Renal cortex interstitium (tissue), 15 donors: ENCODE measurements around the gene MEA1. TPM values are rescaled to one million over a fixed set of nuclear protein-coding genes. Genes with fewer than 3 reads are reported as not detected.

Experiments used
- DNase-seq, 11 donors: peaks; one replicate each; pipeline ENCODE4 v3.0.0-alpha.2; 2013; ENCODE audit warnings: low read depth in 9 of 11, low spot score in 4 of 11; ENCODE audit errors: extremely low read depth in 1 of 11
- long read RNA-seq, 16 experiments: transcript quantifications; one replicate each; lab custom pipeline, GENCODE V29; 2026
- polyA plus RNA-seq, 3 donors: library from polyadenylated mRNA; unstranded; fragments of 120-200 nt; gene quantifications; one replicate each; pipeline ENCODE4 v1.2.1, GENCODE V29; 2013; ENCODE audit not compliant: insufficient read length in 3 of 3

Gene MEA1
- polyA plus RNA-seq, result 10 to 100 TPM; 80.8 to 98.4 (median 81.0) TPM
- long read RNA-seq, donor 1, transcript MEA1-202 (3 exons, 2,152 nt), result minor isoform, 17 of 157 reads
- long read RNA-seq, donor 1, transcript MEA1-204 (4 exons, 1,004 nt), result major isoform, 24 of 157 reads
- long read RNA-seq, donor 1, partial matches to known transcripts, result 76 of 157 reads
- long read RNA-seq, donor 1, other reads (novel, unspliced or antisense), result 39 of 157 reads
- long read RNA-seq, donor 2, transcript MEA1-202 (3 exons, 2,152 nt), result major isoform, 18 of 100 reads
- long read RNA-seq, donor 2, transcript MEA1-204 (4 exons, 1,004 nt), result major isoform, 18 of 100 reads
- long read RNA-seq, donor 2, partial matches to known transcripts, result 41 of 100 reads
- long read RNA-seq, donor 2, other reads (novel, unspliced or antisense), result 22 of 100 reads
- long read RNA-seq, donor 3, transcript MEA1-204 (4 exons, 1,004 nt), result major isoform, 37 of 81 reads
- long read RNA-seq, donor 3, transcript MEA1-202 (3 exons, 2,152 nt), result major isoform, 37 of 81 reads
- long read RNA-seq, donor 3, partial matches to known transcripts, result 5 of 81 reads
- long read RNA-seq, donor 3, other reads (novel, unspliced or antisense), result 0 of 81 reads
- long read RNA-seq, donor 4, transcript MEA1-204 (4 exons, 1,004 nt), result minor isoform, 27 of 62 reads
- long read RNA-seq, donor 4, transcript MEA1-201 (4 exons, 1,089 nt), result minor isoform, 6 of 62 reads
- long read RNA-seq, donor 4, transcript MEA1-202 (3 exons, 2,152 nt), result major isoform, 29 of 62 reads
- long read RNA-seq, donor 4, partial matches to known transcripts, result 0 of 62 reads
- long read RNA-seq, donor 4, other reads (novel, unspliced or antisense), result 0 of 62 reads
- long read RNA-seq, donor 5, result 0 reads
- long read RNA-seq, donor 6, transcript MEA1-201 (4 exons, 1,089 nt), result minor isoform, 6 of 106 reads
- long read RNA-seq, donor 6, transcript MEA1-202 (3 exons, 2,152 nt), result minor isoform, 7 of 106 reads
- long read RNA-seq, donor 6, transcript MEA1-204 (4 exons, 1,004 nt), result major isoform, 18 of 106 reads
- long read RNA-seq, donor 6, partial matches to known transcripts, result 57 of 106 reads
- long read RNA-seq, donor 6, other reads (novel, unspliced or antisense), result 18 of 106 reads
- long read RNA-seq, donor 7, transcript MEA1-202 (3 exons, 2,152 nt), result minor isoform, 35 of 92 reads
- long read RNA-seq, donor 7, transcript MEA1-204 (4 exons, 1,004 nt), result major isoform, 44 of 92 reads
- long read RNA-seq, donor 7, partial matches to known transcripts, result 12 of 92 reads
- long read RNA-seq, donor 7, other reads (novel, unspliced or antisense), result 0 of 92 reads
- long read RNA-seq, donor 8, result 0 reads
- long read RNA-seq, donor 9, transcript MEA1-202 (3 exons, 2,152 nt), result minor isoform, 28 of 206 reads
- long read RNA-seq, donor 9, transcript MEA1-204 (4 exons, 1,004 nt), result major isoform, 32 of 206 reads
- long read RNA-seq, donor 9, partial matches to known transcripts, result 115 of 206 reads
- long read RNA-seq, donor 9, other reads (novel, unspliced or antisense), result 29 of 206 reads
- long read RNA-seq, donor 10, transcript MEA1-204 (4 exons, 1,004 nt), result major isoform, 31 of 244 reads
- long read RNA-seq, donor 10, transcript MEA1-202 (3 exons, 2,152 nt), result minor isoform, 18 of 244 reads
- long read RNA-seq, donor 10, transcript MEA1-201 (4 exons, 1,089 nt), result minor isoform, 5 of 244 reads
- long read RNA-seq, donor 10, partial matches to known transcripts, result 160 of 244 reads
- long read RNA-seq, donor 10, other reads (novel, unspliced or antisense), result 30 of 244 reads
- long read RNA-seq, donor 11, transcript MEA1-204 (4 exons, 1,004 nt), result major isoform, 25 of 42 reads
- long read RNA-seq, donor 11, transcript MEA1-202 (3 exons, 2,152 nt), result minor isoform, 16 of 42 reads
- long read RNA-seq, donor 11, partial matches to known transcripts, result 0 of 42 reads
- long read RNA-seq, donor 11, other reads (novel, unspliced or antisense), result 0 of 42 reads
- long read RNA-seq, donor 12, transcript MEA1-202 (3 exons, 2,152 nt), result minor isoform, 8 of 48 reads
- long read RNA-seq, donor 12, transcript MEA1-204 (4 exons, 1,004 nt), result major isoform, 16 of 48 reads
- long read RNA-seq, donor 12, partial matches to known transcripts, result 6 of 48 reads
- long read RNA-seq, donor 12, other reads (novel, unspliced or antisense), result 18 of 48 reads
- long read RNA-seq, donor 13, result 0 reads
- long read RNA-seq, donor 14, transcript MEA1-204 (4 exons, 1,004 nt), result major isoform, 44 of 161 reads
- long read RNA-seq, donor 14, transcript MEA1-202 (3 exons, 2,152 nt), result minor isoform, 25 of 161 reads
- long read RNA-seq, donor 14, partial matches to known transcripts, result 37 of 161 reads
- long read RNA-seq, donor 14, other reads (novel, unspliced or antisense), result 52 of 161 reads
- long read RNA-seq, donor 15, transcript MEA1-202 (3 exons, 2,152 nt), result minor isoform, 9 of 33 reads
- long read RNA-seq, donor 15, transcript MEA1-204 (4 exons, 1,004 nt), result major isoform, 22 of 33 reads
- long read RNA-seq, donor 15, partial matches to known transcripts, result 0 of 33 reads
- long read RNA-seq, donor 15, other reads (novel, unspliced or antisense), result 0 of 33 reads
- long read RNA-seq, donor 16, transcript MEA1-201 (4 exons, 1,089 nt), result minor isoform, 14 of 176 reads
- long read RNA-seq, donor 16, transcript MEA1-202 (3 exons, 2,152 nt), result minor isoform, 54 of 176 reads
- long read RNA-seq, donor 16, transcript MEA1-204 (4 exons, 1,004 nt), result major isoform, 97 of 176 reads
- long read RNA-seq, donor 16, partial matches to known transcripts, result 11 of 176 reads
- long read RNA-seq, donor 16, other reads (novel, unspliced or antisense), result 0 of 176 reads

DNA sequence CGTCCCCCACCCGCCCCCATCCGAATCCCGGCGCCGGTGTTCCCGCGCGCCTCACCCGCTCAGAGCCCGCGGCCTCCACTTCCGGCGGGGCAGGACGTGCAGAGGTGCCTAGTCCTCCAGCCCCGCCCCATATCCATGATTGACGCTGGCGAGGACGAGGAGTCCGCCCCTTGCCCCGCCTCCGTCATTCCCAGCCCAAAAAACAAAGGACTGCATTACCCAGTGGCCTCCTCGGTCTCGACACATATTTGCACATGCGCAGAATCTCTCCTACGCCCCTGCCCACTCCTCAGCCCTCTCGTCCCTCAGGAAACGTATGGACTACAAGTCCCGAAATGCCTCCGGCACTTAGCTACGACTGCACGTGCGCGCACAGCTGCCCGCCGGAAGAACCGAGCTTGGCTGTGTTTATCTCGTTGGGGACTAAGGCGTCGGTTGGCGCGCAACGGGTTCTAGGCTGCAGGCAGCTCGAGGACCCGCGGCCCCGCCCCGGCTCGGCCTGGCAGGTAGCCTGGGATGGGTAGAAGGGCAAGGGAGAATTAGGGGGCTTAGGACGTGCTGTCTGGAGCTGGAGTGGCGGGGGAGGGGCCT lies at the start of gene MEA1, which contains the start of gene KLHDC3:
Gene MEA1, minus strand, starts transcription at position 104 of the 591 bp plus-strand sequence. CDS start 133 bp downstream, outside the sequence.
Gene KLHDC3, plus strand, starts transcription at position 407 of the 591 bp plus-strand sequence. CDS start 2,944 bp downstream, outside the sequence.
- DNase-seq, result peak; percentile 97 to 100 (median 99)

- no peak for DNase-seq
Measured at GRCh38 chr6:43062818-43063217, 49.1 kb upstream of the MEA1 start.

GRCh38 chr6:43061861-43062260 lies 48.1 kb upstream of the MEA1 start:
- DNase-seq, result no peak

GRCh38 chr6:43060755-43061633 lies 47.2 kb upstream of the MEA1 start:
- no peak for DNase-seq

DNA sequence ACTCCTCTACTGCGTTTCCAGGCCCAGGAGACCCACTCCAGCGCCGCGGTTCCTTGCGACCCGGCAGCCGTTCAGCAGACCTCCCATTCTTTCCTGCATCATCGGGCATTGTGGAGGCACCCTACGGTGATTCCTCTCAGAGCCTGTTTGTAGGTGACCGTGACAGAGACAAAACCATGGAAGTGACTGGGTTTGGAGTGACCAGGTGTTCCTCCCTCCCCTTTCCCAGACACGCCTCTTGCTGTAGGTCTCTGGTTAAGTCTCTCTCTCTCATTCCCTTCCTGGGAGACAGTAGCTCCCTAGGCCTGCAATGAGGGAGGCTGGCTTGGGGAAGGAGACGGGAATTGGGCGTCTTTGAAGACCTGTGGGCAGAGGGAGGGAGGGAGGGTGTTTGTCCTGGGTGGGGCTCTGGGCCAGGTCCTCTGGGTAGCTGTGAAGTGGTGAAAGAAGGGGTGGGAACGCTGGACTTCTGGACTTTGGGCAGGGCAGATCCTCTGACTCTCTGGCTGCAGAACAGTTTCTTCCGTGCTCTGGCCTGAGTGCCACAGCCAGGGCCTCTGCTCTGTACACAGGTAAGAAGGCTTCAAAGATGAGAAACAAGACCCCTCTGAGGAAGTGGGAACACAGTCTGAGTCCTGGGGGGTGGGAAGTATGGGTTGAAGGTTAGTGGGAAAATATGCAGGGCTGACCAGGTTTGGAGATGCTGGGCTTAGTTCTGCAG lies 46.4 kb upstream of the MEA1 start:
- peak in 1 of 11 donors; percentile 13 for DNase-seq

- peak; percentile 96 to 99 (median 98) for DNase-seq
Measured at GRCh38 chr6:43059168-43060033, 45.7 kb upstream of the MEA1 start, which contains the start of the genes KLC4 and MRPL2. Gene KLC4, plus strand, starts transcription at chr6:43059631. Its CDS starts 1,705 bp downstream, at chr6:43061336. Gene MRPL2, minus strand, starts transcription at chr6:43059434. Its CDS starts 53 bp downstream, at chr6:43059381.

- DNase-seq, result no peak
Measured at GRCh38 chr6:43058531-43058930, 44.8 kb upstream of the MEA1 start.

- DNase-seq, result no peak
Measured at GRCh38 chr6:43055966-43056365, 42.2 kb upstream of the MEA1 start.

DNA sequence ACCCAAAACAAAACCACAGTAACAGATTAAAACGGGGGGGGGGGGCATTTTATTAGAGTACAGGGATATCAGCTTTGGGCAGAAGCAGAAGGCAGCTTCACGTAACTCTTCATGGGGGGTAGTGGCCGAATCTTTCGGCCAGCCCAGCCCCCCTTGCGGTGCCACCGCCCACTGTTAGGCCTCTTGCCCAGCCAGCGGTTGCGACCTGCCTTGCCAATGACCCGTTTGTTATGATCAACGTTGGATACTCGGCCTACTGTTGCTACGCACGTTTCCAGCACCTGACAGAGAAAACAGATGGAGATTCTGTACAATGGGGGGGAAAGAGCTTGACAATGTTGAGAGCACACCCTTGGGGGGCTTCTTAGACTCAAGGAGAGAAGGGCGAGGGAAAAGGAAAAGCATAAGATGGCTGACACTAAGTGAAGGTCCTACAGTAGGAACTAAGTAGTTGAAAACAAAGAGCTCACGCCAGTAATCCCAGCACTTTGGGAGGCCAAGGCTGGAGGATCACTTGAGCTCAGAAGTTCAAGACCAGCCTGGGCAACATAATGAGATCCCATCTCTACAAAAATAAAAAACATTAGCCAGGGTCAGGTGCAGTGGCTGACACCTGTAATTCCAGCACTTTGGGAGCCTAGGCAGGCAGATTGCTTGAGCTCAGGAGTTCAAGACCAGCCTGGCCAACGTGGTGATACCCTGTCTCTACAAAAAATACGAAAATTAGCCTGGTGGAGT lies 40.6 kb upstream of the MEA1 start:
- DNase-seq, result no peak

DNA sequence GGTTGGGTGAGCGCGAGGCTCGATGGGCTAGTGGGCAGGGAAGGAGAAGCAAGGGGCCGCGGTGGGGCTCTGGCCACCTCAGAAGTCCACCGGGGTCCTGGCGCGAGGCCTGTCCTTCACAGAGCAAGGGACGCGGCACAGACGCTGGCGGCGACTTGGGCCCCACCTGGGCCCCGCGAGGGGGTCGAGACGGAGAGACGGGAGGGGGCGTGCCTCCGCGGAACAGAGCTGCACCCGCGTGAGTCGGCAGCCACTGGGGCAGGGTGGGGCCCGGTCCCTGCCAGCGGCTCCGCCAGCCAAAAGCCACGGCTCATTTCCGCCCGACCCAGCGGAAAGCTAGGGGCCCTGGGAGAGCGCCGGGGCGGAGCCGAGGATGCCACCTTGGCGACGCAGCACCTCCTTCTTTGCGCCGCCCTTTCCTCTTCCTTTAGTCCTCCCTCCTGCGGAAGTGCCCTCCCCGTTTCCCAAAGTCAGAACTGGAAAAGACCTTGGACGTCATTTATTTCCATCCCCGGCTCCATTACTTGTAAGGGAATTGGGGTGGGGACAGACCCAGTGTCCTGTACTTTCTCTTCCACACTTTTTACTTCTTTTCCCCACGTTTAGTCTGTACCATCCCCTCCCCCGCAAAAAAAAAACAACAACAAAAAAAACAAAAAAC lies 39.9 kb upstream of the MEA1 start, which contains the start of gene CUL7:
Gene CUL7, minus strand, starts transcription at position 307 of the 661 bp plus-strand sequence. CDS start 1,063 bp downstream, outside the sequence.
- peak in 10 of 11 donors; percentile 78 to 94 (median 90) for DNase-seq

DNA sequence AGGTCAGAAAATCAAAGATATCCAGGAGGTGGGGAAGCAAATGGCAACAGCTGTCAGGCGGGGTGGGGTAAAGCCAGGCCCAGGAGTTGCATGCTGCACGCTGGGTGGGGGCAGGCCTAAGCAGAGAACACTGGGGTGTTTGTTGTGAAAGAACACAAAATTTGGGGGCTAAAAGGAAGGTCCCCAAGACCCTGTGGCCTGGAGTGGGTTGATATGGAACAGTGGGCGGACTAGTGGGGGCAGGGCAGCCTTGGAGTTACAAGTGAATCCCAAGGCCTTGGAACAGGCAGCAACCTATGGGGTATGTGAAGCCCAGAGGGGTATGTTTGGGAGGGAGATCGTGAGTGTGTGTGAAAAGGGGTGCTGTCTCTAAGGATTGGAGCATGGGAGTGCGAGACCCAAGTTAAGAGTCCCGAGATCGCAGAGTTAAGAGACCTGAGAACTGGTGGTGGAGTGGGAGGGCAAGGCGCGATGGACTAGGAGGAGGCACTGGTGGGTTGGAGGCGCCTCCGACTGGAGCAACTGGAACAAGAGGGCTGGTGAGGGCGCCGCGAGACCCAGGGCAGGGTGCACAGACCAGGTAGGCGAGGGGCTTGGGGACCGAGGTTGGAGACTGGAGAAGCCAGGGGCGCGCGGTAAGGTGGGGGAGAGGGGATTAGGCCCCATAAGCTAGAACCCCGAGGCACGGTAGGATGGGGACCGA lies 39.2 kb upstream of the MEA1 start:
- DNase-seq, result peak in 1 of 11 donors; percentile 13
